Gastrocnemius medialis (tissue), 4 donors: Measurements from ENCODE around the gene HSDL2.

Experiments used
- POLR2A ChIP-seq, 2 donors: fragments of 450-650 bp; IDR thresholded peaks; one replicate each; pipeline ENCODE4 v1.6.1; 2017; ENCODE audit warnings: antibody characterized with exemption in 2 of 2, mild to moderate bottlenecking in 2 of 2, moderate library complexity in 2 of 2
- TF ChIP-seq, protein P1 (sequence below), 5 experiments: fragments of 450-650 bp in 3 of 5; fragments of 200-600 bp in 2 of 5; sonication (generic) in 2 of 5; IDR thresholded peaks in 4 of 5; conservative IDR thresholded peaks in 1 of 5; 1 replicate in 4 of 5; 2 replicates in 1 of 5; pipeline ENCODE4 v1.5.1; 2016 to 2019; ENCODE audit warnings: antibody characterized with exemption in 5 of 5, mild to moderate bottlenecking in 3 of 5, moderate library complexity in 3 of 5

DNA sequence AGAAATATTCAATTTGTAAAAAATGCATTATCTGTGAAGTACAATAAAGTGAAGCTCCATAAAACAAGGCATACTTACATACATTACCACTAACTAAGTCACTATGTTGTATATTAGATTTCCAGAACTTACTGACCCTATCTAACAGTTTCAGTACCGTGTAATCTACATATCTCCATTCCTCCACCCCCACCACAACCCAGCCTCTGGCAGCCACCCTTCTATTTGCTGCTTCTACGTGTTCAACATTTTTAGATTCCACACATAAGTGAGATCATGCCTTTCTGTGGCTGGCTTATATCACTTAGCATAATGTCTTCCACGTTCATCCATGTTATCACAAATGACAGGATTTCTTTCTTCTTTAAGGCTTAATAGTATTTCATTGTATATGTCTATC, 15.1 kb upstream of the HSDL2 start:
- TF ChIP-seq, protein P1, sequence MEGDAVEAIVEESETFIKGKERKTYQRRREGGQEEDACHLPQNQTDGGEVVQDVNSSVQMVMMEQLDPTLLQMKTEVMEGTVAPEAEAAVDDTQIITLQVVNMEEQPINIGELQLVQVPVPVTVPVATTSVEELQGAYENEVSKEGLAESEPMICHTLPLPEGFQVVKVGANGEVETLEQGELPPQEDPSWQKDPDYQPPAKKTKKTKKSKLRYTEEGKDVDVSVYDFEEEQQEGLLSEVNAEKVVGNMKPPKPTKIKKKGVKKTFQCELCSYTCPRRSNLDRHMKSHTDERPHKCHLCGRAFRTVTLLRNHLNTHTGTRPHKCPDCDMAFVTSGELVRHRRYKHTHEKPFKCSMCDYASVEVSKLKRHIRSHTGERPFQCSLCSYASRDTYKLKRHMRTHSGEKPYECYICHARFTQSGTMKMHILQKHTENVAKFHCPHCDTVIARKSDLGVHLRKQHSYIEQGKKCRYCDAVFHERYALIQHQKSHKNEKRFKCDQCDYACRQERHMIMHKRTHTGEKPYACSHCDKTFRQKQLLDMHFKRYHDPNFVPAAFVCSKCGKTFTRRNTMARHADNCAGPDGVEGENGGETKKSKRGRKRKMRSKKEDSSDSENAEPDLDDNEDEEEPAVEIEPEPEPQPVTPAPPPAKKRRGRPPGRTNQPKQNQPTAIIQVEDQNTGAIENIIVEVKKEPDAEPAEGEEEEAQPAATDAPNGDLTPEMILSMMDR (IDR thresholded peaks at IDR 0.05 in 4 of 5, conservative IDR thresholded peaks at IDR 0.05 in 1 of 5) = no peak
- TF ChIP-seq POLR2A (IDR thresholded peaks at IDR 0.05) = no peak
